Left cardiac atrium (tissue), 4 donors: ENCODE data around the gene CTBP2. TPM values are rescaled to one million over a fixed set of nuclear protein-coding genes. Genes with fewer than 3 reads are reported as not detected.
A peak's percentile ranks its signal among the peaks of the same experiment; 100 is the strongest.

Experiments used
- ATAC-seq, 2 donors: fragments of 200-7000 bp; cut with Tn5 transposase; one replicate each; pipeline ENCODE4 v1.9.1; 2020; ENCODE audit warnings: mild to moderate bottlenecking in 2 of 2, moderate library complexity in 2 of 2
- DNase-seq: peaks from one replicate; pipeline ENCODE4 v3.0.0-alpha.2; 2020
- intact Hi-C, 2 donors: fragments of 100-400 bp; cut with DNase I; formaldehyde crosslinking; loops; one replicate each; pipeline versions ENCODE4 v1.14.1 to v1.15.1; 2022 to 2023
- total RNA-seq, 2 donors: library from RNA; stranded (reverse); fragmentation: NEBNext Ultra II Directional; extraction: Animal tissue kit (Norgen Biotek cat#: 25700); gene quantifications; one replicate each; pipeline ENCODE4 v1.2.1, GENCODE V29; 2021
- donor health status: DM: no; HTN: yes; CAD: no.
- donor health status: DM: no; HTN: yes; CAD: no; lungs with severe emphysema.
- donor health status: DM: yes; HTN: yes; CAD: no.
- donor health status: Dilated cardiomyopathy.

Gene CTBP2
- total RNA-seq, 2 donors from 2014 or later = 30.8 to 36.8 TPM

DNA sequence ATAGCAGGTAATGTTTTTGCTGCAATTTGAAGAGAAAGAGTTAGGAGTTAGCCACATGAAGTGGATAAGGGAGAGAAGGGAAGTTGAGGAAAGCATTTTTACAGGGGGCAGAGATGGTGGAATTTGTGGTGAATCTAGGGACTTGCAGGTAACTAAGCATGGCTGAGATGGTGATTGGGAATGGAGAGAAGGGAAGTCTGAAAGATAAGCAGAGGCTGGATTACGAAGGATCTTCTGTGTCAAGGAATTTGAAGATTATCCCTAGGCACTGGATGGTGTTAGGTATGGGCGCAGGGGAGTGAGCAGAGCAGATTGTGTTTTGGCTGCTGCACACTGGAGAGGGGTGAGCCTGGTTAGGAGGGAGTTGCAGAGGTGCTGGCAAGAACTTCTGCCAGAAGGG, 193.1 kb downstream of the CTBP2 start:
- DNase-seq = no peak
- ATAC-seq = no peak
- intact Hi-C loops = no loop called here

DNA sequence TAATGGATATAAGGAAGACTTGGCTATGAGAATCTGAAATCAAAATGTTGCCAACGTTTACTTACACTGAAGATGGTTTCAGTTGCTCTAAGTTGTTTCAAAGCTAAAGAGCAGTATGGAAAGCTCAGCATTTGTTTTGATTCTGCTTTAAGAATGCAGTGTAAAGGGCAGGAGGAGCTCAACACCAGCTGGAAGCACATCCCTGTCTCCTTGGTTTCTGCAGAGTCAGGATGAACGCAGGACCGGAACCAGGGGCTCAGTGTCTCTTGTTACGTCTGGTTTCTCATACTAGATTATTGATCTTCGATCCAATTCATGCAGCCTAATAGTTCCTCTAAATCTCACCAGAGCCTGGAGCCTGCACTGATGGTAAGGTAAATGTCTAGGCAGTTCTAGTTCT, 194.4 kb downstream of the CTBP2 start:
- intact Hi-C loops = no loop called here
- no peak for ATAC-seq

DNA sequence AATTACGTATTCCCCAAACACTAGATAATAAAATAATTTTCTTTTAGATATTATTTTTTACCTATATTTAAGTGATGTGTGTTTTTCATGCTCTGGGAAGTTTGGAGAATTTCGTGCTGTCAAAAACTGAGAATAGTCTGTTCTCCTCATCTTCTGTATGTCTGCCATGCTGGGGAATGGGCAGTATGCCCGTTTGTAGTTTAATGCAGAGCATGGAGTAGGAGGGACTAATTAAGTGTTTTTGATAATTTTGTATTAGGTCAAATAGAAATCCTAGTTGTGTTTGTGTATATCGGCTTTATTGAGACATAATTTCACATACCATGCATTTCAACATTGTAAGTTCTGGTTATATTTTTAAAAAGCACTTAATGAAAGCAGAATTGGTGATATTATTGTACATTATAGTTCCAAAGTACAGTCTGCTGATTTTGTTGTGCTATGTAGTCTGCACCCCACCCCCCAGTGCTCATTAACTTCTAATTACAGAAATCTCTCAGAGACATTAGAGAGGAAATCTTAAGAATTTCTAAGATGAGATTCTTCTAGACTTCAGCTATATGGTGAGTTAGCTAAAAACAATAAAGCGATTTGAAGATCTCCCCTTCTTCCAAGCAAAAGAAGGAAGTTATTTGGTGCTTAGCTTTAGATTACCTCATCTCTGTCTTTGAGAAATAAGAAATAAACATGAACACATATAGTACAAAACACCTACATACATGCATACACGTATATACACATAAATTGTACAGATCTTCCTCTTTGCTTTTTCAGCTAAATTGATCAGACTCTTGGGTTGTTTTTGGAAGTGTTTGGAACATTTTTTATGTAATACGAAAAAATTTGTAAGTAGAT, 196.3 kb downstream of the CTBP2 start:
- DNase-seq = no peak
- ATAC-seq = no peak
- intact Hi-C loops = no loop called here

More for the DNA sequence above, 194.4 kb downstream of the CTBP2 start:
- DNase-seq = no peak

DNA sequence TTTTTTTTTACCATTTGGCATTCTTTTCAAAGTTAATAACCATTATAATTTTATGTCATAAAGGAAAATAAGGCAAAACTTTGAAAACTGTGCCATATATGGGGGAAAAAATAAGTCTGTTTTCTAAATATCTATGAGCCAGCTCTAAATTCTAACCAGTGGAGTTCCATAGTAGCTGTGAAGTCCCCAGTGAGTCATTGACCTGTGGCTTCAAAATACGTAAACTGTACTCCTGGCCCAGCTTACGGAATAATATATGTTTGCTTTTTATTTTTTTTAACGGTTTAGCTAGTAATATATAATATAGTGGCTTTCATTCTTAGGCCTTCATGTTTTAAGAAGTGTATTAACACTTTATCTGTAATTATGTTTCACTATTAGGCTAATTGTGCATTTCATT, 197.9 kb downstream of the CTBP2 start:
- DNase-seq (no peak), ATAC-seq (no peak)
- intact Hi-C loops = no loop called here

DNA sequence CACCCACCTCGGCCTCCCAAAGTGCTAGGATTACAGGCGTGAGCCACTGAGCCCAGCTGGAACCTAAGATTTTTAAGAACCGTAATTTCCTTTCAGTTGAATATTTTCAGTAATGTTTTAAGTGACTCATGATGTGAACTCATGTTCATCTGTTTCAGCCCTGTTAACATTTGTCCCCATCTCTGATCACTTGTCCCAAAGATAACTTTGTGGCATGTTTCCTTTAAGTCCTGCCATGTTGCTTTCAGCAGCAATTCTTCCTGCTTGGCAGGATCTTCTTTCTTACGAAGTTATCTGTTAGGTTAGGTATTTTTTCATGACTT, 199.2 kb downstream of the CTBP2 start:
- no peak for DNase-seq
- intact Hi-C loops = no loop called here
- no peak for ATAC-seq

DNA sequence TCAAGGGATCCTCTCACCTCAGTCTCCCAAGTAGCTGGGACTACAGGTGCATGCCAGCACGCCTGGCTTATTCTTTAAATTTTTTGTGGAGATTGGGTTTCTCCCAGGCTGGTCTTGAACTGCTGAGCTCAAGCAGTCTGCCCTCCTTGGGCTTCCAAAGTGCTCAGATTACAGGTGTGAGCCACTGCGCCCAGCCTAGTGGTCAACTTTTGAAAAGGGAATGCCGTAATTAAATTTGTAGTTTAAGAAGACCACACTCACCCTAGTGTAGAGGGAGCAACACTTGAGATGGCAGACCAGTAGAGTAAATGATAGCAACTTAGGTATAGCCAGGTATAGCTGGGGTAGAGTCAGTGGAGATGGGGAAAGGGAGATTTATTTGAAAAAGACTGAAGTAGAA, 200.8 kb downstream of the CTBP2 start:
- ATAC-seq (no peak), DNase-seq (no peak)
- intact Hi-C loops = no loop called here

DNA sequence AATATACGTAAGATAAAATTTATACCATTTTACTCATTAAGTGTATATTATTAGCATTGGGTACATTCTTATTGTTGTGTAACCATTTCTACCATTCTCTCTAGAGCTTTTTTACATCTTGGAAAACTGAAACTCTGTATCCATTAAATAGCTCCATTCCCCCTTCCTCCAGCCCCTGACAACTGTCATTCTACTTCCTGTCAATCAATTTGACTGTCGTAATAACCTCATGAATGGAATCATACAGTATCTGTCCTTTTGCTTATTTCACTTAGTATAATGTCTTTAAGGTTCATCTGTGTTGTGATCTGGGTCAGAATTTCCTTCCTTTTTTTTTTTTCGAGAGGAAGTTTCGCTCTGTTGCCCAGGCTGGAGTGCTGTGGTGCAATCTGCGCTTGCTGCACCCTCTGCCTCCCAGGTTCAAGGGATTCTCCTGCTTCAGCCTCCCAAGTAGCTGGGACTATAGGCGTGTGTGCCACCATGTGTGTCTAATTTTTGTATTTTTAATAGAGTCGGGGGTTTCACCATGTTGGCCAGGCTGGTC, 202.9 kb downstream of the CTBP2 start:
- DNase-seq = no peak
- intact Hi-C loops = no loop called here
- ATAC-seq = no peak

DNA sequence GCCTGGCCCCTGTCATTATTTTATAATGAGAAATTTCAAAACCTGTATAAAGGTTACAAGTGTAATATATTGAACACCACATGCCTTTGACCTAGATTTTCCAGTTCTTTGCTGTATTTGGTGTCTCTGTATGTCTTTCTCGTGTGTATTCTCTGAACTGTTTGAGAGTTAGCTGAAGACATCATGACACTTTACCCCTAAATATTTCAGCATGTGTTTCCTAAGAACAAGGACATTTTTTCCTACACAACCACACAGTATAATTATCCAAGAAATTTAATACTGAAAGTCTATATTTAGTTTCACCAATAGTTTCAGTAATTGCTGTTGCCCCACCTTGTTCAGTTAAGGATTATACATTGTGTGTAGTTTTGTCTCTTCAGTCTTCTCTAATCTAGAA, 203.6 kb downstream of the CTBP2 start:
- intact Hi-C loops = no loop called here
- ATAC-seq = peak in 1 of 2 donors; percentile 53

DNA sequence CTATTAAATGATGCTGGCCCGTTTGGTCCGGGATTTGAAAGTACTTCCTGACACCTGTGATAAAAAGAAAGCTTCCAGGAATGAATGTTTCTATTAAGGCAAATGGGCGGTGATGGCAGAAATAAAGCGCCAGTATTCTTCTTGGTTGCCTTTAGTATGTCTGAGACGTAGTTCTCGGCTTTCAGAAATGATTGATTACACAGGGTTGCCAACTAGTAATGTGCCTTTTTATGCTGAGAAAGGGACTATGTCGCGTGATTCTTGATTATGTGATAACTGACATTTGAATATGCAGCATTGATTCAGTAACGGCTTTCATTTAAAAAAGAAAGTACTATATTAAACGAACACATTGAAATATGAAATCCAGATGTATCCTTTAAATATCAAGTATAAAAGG, 204.5 kb downstream of the CTBP2 start:
- DNase-seq (no peak), ATAC-seq (no peak)
- intact Hi-C loops = no loop called here

More for the DNA sequence above, 203.6 kb downstream of the CTBP2 start:
- DNase-seq = no peak

DNA sequence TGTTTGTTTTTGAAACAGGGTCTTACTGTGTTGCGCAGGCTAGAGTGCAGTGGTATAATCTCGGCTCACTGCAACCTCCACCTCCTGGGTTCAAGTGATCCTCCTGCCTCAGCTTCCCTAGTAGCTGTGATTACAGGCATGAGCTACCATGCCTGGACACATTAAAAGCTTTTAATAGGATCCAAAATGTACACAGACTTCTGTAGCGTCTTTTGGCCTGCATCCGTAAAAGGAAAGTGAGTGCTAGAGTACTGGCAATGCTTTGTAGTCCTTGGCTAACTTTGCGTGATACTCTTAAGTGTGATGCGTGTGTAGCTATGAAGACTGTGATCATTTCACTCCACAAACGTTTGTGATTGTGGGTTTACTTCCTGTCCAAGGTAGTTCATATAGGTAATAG, 205.1 kb downstream of the CTBP2 start:
- intact Hi-C loops = no loop called here
- ATAC-seq (peak in 1 of 2 donors; percentile 22), DNase-seq (no peak)

DNA sequence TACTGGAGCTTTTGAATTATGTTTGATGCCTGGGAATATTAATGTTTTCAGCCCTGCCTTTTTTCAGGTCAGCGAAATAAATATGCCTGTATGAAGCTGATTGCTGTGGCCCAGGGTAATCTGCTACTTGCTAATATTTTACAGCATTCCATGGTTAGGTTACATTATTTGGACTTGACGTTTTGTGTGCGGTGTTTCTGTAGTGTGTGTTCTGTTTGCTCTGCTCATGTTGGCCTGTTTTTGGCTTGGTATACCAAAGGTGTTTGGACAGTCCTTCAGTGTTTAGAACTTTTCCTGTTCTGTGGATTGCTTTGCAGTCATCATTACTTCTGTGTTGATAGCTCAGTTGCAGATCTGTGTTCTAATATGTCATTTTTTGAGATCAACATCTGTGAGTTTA, 206.9 kb downstream of the CTBP2 start:
- ATAC-seq = no peak
- no peak for DNase-seq
- intact Hi-C loops = no loop called here

DNA sequence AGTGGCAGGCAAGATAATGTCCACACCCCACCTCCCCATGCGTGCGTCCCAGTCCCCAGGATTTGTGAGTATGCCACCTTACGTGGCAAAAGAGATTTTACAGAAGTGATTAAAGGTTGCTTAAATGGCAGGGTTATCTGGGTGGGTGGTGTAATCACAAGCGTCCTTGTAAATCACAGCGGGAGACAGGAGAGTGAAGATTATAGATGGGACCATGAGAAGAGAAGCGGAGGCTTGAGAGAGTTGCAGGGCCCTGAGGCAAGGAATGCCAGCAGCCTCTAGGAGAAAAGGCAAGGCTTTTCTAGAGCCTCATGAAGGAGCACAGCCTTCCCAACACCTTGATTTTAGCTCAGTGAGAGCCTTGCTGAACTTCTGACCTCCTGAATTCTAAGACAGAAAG, 208.2 kb downstream of the CTBP2 start:
- DNase-seq (no peak), ATAC-seq (no peak)
- intact Hi-C loops = no loop called here

DNA sequence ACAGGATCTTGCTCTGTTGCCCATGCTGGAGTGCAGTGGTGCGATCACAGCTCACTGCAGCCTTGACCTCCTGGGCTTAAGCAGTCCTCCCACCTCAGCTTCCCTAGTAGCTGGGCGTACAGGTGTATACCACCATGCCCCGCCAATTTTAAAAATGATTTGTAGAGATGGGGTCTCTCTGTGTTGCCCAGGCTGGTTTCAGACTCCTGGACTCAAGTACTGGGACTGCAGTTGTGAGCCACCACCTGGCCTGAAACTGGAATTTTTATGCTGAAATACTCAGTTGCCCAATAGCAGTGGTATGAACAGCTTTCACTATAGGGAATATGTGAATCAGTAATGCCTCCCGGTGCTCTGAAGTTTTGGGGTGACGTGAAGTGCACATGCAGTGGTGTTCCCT, 210.8 kb downstream of the CTBP2 start:
- no peak for DNase-seq
- intact Hi-C loops = no loop called here
- no peak for ATAC-seq

DNA sequence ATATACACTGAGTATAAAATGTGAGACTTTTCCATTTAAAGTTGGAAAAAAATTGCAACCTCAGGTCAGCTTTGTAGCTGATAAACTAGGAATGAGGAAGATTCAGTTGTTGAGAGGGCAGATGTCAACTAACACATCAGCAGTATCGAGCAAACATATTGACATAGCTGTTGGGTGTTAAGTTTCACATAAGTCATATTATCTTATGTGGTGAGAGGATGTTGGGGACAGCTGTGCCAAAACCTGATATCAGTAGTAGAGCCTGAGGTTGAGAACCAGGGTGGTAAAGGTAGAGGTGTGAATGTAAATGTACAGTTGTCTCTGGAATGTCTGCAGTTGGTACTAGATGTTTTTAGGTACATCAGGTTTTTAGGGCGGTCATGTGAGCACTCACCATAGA, 213.4 kb downstream of the CTBP2 start:
- intact Hi-C loops = no loop called here
- DNase-seq (no peak), ATAC-seq (no peak)

DNA sequence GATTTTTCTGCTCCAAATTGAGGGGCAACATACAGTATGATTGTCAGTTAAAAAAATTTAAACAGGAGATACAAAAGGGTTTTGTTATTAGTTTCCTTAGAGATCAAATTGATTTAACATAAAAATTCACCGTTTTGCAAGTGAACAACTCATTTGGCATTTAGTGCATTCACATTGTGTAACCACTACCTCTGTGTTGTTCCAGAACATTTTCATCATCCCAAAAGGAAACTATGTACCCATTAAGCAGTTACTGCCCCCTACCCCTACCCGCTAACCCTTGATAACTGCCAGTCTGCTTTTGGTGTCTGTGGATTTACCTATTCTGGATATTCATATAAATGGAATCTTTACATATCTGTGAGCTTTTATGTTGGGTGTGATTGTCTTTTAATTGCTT, 215.4 kb downstream of the CTBP2 start:
- DNase-seq (no peak), ATAC-seq (no peak)
- intact Hi-C loops = no loop called here

DNA sequence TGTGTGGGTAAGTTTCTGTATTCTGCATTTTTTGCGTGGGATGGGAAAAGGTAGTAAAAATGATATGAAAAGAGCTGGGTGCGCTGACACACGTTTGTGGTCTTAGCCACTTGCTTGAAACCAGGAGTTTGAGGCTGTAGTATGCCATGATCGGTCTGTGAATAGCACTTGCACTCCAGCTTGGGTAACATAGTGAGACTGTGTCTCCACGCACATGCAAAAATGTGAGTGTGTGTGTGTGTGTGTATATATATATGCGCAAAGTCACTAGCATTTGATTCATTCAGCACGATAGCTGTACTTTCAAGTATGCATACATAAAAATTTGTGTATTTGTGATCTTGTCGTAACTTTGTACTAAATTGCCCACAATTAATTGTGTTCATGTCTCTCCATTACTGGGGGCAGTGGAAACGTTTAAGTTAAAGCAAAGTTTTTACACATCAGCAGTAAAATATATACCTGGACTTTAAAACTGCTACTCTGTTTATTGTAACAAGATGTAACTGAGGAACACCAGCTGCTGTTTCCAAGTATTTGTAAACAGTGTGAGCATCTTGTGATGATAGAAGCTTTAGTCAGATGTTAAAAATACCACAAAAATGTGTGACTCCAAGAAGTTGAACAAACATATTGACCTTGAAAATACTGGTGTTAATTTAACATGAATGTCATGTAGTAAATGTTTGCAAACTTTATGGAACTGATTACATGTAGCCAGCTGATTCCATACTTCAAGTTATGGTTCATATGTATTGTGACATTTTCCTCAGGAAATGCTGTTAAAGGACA, 216.9 kb downstream of the CTBP2 start:
- intact Hi-C loops = no loop called here
- no peak for DNase-seq
- ATAC-seq = peak in 1 of 2 donors; percentile 8

DNA sequence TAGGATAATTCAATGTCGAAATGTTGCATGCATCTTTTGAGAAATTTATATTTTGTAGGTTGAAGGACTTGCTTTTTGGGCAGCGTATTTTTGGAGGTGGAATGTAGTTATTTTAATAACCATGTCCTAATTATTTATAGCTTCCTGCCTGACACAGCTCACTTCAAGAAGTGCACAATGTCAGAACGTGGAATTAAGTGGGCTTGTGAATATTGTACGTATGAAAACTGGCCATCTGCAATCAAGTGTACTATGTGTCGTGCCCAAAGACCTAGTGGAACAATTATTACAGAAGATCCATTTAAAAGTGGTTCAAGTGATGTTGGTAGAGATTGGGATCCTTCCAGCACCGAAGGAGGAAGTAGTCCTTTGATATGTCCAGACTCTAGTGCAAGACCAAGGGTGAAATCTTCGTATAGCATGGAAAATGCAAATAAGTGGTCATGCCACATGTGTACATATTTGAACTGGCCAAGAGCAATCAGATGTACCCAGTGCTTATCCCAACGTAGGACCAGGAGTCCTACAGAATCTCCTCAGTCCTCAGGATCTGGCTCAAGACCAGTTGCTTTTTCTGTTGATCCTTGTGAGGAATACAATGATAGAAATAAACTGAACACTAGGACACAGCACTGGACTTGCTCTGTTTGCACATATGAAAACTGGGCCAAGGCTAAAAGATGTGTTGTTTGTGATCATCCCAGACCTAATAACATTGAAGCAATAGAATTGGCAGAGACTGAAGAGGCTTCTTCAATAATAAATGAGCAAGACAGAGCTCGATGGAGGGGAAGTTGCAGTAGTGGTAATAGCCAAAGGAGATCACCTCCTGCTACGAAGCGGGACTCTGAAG, 217.8 kb downstream of the CTBP2 start:
- ATAC-seq = peak; percentile 21 to 28
- no peak for DNase-seq
- intact Hi-C loops = no loop called here

DNA sequence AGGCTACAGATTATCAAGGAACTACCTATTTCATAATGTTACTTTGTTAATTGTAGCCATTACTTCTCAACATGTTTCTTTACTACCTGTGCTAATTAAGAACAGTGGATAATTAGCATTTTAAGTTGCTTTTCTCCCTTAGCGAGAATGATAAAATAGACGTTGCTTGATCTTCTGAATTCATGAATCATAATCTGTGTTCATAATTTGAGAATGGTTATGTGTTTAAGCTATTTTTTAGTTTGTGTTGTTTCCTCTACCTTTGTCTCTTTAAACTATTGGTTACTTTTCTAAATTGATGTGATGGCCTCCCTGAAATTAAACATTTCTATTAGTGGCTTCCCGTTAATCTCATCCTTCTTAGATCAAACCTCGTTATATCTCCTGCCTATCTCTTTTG, 218.5 kb downstream of the CTBP2 start, which contains the start of gene ZRANB1:
ZRANB1 (plus strand) TSS at position 301 of the 400 bp plus-strand sequence. CDS start 371 bp downstream, outside the sequence.
- intact Hi-C loops = no loop called here
- ATAC-seq (no peak), DNase-seq (no peak)

DNA sequence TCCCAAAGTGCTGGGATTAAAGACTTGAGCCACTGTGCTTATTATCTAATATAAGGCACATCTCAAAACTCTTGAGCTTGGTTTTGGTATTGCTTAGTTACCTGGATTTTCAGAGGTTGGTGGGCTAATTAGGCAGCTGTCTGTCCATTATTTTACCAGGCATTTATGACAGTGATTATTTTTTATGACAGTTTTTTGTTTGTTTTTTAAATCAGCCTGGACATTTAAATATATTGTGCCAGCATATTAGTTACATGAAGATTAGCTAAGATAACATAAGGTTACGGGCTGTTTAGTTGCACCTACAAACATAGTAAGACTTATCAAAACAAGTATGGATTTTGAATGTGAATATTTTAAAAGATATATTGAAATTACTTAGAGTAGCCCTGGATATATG, 221.1 kb downstream of the CTBP2 start:
- ATAC-seq (no peak), DNase-seq (no peak)
- intact Hi-C loops = no loop called here
